Kidney glomerular epithelial cell (primary cell): ENCODE measurements around the gene FOXB2.
"Not testable (repeated sequence)": the region's sequence is repeated elsewhere in the genome, so short reads cannot be mapped to it uniquely, and the experiment has no call there.

Experiments
- DNase-seq: peaks from one replicate; lab custom pipeline; 2025; lab: John Stamatoyannopoulos, UW

FOXB2 gene

GRCh38 chr9:77019236-77019925 is at the start of gene FOXB2:
TSS of gene FOXB2 (plus strand) at chr9:77019655. CDS start at chr9:77019655, 0 bp downstream.
- no peak for DNase-seq

GRCh38 chr9:76969716-76970115 is 49.7 kb upstream of the FOXB2 start:
- DNase-seq, result no peak

DNA sequence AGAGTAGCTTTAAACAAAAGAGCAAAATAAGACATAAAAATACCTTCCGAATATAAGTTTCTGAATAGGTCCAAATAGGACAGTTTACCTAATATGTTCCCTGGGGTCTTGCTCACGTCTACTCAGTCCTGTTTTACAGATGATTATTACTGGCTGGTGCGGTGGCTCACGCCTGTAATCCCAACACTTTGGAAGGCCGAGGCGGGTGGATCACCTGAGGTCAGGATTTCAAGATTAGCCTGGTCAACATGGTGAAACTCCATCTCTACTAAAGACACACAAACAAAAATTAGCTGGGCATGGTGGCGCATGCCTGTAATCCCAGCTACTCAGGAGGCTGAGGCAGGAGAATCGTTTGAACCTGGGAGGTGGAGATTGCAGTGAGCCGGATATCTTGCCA is 40.6 kb upstream of the FOXB2 start:
- not testable (repeated sequence) for DNase-seq

GRCh38 chr9:76980566-76980965 is 38.9 kb upstream of the FOXB2 start:
- no peak for DNase-seq

DNA sequence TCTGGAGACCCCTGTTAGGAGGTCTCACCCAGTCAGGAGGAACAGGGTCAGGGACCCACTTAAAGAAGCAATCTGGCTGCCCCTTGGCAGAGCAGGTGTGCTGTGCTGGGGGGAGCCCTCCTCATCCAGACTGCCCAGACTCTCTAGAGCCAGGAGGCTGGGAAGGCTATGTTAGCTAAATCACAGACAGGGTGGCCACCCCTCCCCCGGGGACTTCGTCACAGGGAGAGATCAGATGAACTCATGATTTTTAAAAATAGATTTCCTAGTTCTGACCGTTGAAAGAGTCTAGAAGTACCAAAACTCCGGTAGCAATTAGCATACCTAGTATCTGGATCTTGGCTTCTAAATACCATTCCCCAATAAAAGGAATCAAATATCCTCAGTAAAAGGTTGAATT is 35.0 kb upstream of the FOXB2 start:
- no peak for DNase-seq

- DNase-seq, result no peak
Observed at GRCh38 chr9:76985581-76985980, 33.9 kb upstream of the FOXB2 start.

DNA sequence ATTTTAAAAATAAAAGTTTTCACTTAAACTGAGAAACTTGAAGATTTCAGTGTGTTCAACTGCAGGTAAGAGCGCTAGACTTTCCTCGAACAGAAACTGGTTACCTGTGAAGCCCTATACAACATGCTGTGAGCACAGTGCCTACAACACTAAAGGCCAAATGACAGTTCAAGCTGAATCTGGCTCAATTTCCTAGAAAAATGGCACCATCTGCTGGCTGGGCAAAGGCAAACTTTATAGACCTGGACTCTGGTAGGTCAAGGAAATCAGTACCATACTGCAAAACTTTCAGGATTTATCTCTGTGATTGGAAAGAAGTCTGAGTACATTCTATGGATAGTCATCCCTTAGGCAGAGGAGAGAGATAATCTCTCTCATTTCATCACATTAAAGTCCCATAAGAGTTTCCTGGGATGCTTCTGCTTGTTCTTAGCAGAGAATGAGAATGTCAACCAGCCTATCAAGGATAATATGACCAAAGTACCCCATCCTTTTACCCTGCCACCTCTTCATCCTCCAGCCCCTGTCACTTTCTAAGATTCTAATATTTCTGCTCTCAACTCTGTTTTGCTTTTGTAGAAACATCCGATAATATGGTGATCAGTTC is 31.8 kb upstream of the FOXB2 start:
- peak; percentile 31 for DNase-seq

- DNase-seq, result no peak
Observed at GRCh38 chr9:76988941-76989340, 30.5 kb upstream of the FOXB2 start.

DNA sequence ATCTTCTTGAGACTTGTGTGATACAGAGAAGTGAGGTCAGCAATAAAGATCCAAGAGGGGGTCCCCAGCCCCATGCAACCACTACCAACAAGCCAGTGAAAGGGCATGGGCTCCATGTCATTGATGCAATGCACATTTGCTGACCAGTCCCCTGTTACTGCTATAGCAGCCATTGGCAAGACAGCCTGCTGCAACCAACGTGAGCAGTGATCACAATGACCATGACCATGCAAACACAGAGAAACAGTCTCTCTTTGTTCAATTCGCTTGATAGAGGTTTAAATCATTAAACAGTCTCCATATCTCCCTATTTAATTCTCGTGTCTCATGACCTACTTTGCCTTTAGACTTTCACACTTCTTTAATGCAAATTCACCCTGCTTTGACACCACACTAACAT is 30.0 kb upstream of the FOXB2 start:
- no peak for DNase-seq

DNA sequence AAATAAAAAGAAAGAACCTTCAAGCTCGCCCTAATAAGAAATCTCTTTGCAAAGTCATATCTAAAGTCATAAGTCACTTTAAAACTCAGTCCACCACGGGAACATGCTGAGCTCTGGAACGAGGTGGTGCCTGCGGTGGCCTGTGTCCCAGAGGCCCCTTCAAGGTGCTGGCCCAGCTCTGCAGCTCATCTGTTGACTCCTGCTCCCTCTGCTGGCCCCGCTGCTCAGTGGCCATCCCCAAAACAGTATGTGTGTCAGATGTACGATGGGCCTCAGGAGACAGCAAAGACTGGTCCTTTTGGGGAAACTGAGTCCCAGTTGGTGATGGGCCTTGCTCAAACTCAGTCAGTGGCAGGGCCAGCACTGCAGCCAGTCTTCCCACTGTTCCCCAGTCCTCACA is 22.8 kb upstream of the FOXB2 start:
- peak; percentile 13 for DNase-seq

DNA sequence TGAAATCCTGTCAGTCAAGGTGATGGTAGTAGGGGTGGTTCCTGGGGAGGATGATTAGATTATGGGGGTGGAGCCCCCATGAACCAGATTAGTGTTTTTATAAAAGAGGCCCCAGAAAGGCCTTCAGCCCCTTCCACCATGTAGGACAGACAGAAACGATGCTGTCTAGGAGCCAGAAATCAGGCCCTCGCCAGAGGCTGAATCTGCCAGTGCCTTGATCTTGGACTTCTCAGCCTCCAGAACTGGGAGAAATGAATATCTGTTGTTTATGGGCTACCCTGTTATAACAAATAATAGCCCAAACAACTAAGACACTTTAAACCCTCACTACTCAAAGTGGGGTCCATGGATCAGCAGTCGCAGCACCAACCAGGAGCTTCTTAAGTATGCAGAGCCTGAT is 20.2 kb upstream of the FOXB2 start:
- no peak for DNase-seq

DNA sequence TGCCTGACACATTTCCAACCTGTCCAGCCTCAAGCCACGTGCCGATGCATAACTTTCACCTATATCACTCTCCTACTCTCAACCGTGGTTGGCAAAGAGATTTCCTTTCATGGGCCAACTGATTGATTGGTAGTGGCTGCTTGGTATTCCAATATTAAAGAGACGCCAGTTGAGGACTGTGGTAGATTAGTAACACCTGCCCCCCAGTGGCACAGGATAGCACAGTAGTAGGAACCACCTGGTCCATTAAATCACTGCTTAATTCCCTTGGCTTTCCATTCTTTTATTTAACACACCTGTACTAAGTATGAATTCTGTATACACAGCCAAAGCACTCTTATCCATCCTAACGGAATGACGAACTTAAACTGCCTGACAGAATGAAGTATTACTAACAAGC is 19.1 kb upstream of the FOXB2 start:
- no peak for DNase-seq

DNA sequence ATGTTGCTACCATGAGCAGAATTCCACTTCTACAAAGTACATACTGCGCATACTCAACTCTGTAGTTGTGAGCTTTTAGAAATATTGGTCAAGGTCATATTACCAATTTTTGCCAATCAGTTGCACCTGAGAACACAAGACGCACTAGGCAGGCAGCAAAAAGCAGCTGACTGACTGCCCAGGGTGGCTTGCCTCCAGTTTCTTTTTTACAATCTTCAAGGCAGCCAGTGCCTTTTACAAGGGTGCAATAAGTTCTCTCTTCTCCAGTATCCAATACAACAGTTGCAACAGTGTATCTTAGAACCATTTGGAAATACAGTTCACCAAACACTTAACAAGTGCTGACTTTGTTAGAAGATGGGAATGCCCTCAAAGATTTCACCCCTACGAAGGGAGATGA is 16.1 kb upstream of the FOXB2 start:
- no peak for DNase-seq

- DNase-seq, result no peak
Observed at GRCh38 chr9:77005216-77005615, 14.2 kb upstream of the FOXB2 start.

DNA sequence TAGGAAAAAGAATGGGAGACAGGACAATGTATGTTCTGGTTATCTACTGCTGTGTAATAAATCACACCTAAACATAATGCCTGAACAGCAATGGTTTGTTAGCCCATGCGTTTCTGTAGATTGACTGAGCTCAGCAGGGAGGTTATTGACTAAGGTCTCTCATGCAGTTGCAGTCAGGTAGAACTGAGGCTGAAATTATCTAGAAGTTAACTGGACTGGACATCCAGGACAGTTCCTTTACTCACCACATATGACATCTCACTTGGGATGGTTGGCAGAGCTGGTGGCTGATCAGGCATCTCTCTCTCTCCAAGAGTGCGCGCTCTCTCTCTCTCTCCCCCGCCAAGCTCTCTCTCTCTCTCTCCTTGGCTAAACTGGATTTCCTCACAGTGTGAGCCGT is 8.9 kb upstream of the FOXB2 start:
- DNase-seq, result no peak

DNA sequence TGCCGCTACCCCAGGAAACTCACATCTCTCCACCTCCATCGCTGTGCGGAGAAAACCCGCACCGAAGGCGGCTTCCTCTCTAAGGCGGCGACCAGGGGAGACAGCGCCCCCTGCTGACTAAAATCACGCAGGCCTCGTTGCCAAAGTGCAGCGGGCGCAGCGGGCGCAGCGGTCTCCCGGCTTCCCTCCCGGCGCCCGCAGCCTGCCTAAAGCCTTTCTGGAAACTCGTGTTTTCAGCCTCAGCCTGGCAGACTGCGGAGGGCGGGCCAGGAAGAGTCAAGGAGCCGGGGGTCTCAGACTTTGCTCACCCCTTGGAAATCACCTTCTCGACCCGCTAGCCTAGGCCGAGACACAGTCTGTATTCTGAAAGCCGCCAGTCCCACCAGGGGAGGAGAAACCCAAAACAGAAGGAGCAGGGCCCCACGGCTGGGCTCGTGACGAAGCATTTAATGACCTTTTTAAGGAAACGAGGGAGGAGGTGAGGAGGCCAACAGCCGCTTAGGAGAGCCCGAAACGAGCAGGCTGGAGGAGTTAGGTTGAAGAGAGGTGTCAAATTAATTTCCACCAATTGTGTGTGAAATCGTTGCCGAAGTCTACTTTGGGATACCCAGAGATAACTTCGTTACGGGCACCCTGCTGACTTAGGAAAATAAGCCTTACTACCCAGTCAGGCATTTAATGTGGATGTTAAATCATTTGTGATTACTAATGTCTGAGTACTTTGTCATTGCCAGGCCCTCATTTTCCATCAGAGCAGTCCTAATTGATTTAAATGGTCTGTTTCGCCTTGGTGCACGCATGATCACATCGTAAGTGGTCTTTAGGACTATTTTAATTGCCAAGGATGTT is 7.3 kb upstream of the FOXB2 start:
- DNase-seq, result peak; percentile 33

- no peak for DNase-seq
Observed at GRCh38 chr9:77013206-77013931, 6.1 kb upstream of the FOXB2 start.

GRCh38 chr9:77013932-77014596 is 5.4 kb upstream of the FOXB2 start:
- DNase-seq, result no peak

DNA sequence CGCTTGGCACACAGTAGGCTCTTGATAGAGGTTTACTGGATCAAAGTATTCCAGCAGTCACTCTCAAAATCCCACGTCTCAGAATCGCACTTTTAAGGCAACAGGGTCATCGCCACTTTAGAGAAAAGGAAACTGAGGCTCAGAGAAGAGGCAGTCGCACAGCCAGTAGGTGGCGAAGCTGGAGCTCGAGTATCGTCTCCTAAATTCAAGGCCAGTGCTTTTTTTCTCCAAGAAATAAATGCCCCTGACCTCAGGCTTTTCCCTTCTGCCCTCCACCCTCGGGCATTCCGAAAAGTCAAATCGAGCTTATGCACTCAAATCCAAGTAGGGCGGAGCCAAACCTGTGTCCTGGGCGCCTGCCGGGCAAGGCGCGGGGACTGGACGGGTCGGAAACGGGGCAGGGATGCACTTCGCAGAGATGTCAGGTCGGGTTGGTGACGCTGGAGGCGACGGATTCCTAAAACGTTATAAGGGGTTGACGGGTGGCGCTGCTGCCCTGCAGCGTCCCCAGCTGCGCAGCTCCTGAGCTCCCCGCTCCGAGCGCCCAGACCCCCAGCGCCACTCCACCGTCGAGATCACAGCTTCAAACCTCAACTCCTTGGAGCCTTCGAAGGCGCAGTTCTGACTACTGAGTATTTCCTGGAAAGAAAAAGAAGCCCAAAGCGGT is 4.7 kb upstream of the FOXB2 start:
- no peak for DNase-seq

- DNase-seq, result no peak
Observed at GRCh38 chr9:77015327-77016048, 4.0 kb upstream of the FOXB2 start.

- DNase-seq, result no peak
Observed at GRCh38 chr9:77016121-77016525, 3.3 kb upstream of the FOXB2 start.
